Loucy (cell line): ENCODE results near the gene NT5DC4.

ENCODE experiments used
- H2AFZ ChIP-seq: fragments of 200-600 bp; sonication (generic); 2 replicates; pipeline ENCODE4 v1.6.0; 2016; ENCODE audit warnings: antibody characterized with exemption, mild to moderate bottlenecking, low read length, moderate library complexity
- H3F3A ChIP-seq: fragments of 200-600 bp; 2 replicates; pipeline ENCODE4 v1.6.0; 2016; ENCODE audit warnings: antibody characterized with exemption, low read depth, mild to moderate bottlenecking
- H3K27me3 ChIP-seq: fragments of 200-600 bp; sonication (generic); 2 replicates; pipeline ENCODE4 v1.6.1; 2014; ENCODE audit warnings: low read length, mild to moderate bottlenecking; ENCODE audit not compliant: insufficient read depth, poor library complexity, severe bottlenecking
- H3K36me3 ChIP-seq: fragments of 200-600 bp; sonication (generic); 2 replicates; pipeline ENCODE4 v1.6.1; 2016; ENCODE audit warnings: low read length; ENCODE audit not compliant: insufficient read depth
- H3K4me1 ChIP-seq: fragments of 200-600 bp; sonication (generic); 2 replicates; pipeline ENCODE4 v1.5.1; 2014; ENCODE audit warnings: low read length, mild to moderate bottlenecking; ENCODE audit not compliant: insufficient read depth, poor library complexity, severe bottlenecking
- H3K4me2 ChIP-seq: fragments of 200-600 bp; sonication (generic); 2 replicates; pipeline ENCODE4 v1.6.0; 2014; ENCODE audit warnings: antibody characterized with exemption, low read length, low read depth, mild to moderate bottlenecking; ENCODE audit not compliant: poor library complexity, severe bottlenecking
- H3K4me3 ChIP-seq: fragments of 200-600 bp; sonication (generic); 2 replicates; pipeline ENCODE4 v1.5.1; 2014; ENCODE audit warnings: low read length, mild to moderate bottlenecking, mixed read lengths; ENCODE audit not compliant: poor library complexity, severe bottlenecking
- H3K79me2 ChIP-seq: fragments of 200-600 bp; sonication (generic); 2 replicates; pipeline ENCODE4 v1.6.1; 2014; ENCODE audit warnings: low read length; ENCODE audit not compliant: insufficient read depth
- H3K9ac ChIP-seq: fragments of 200-600 bp; sonication (generic); 2 replicates; pipeline ENCODE4 v1.6.0; 2014; ENCODE audit warnings: mild to moderate bottlenecking, low read depth, low read length, moderate library complexity; ENCODE audit not compliant: poor library complexity, severe bottlenecking
- H3K9me2 ChIP-seq: fragments of 200-600 bp; sonication (generic); replicated peaks from 2 replicates; pipeline ENCODE4 v1.6.1; 2016; ENCODE audit warnings: low read depth, low read length, mixed read lengths
- H3K9me3 ChIP-seq: fragments of 200-600 bp; sonication (generic); 2 replicates; pipeline ENCODE4 v1.6.1; 2014; ENCODE audit warnings: mild to moderate bottlenecking, antibody characterized with exemption, low read length, low read depth; ENCODE audit not compliant: insufficient read depth
- H4K20me1 ChIP-seq: fragments of 200-600 bp; sonication (generic); 2 replicates; pipeline ENCODE4 v1.6.0; 2014; ENCODE audit warnings: antibody characterized with exemption, low read length, mild to moderate bottlenecking; ENCODE audit not compliant: insufficient read depth, poor library complexity, severe bottlenecking
- CTCF ChIP-seq: fragments of 200-600 bp; sonication (generic); conservative IDR thresholded peaks from 2 replicates; pipeline ENCODE4 v1.5.1; 2014; ENCODE audit warnings: mild to moderate bottlenecking, antibody characterized with exemption, low read length
- EZH2phosphoT487 ChIP-seq: fragments of 200-600 bp; IDR thresholded peaks from 2 replicates; pipeline ENCODE4 v1.6.1; 2018; ENCODE audit warnings: antibody characterized with exemption, mild to moderate bottlenecking, moderate library complexity, borderline replicate concordance

NT5DC4 gene

GRCh38 chr2:112721819-112722522 is 1.2 kb downstream of the NT5DC4 start:
- Histone ChIP-seq H3K36me3 (no peaks in the 10 kb centered on the region), H3K79me2 (no peaks in the 10 kb centered on the region), H3K4me3 (no peak overlapping the region), H3K9me3 (no peaks in the 10 kb centered on the region), H3K4me2 (no peak overlapping the region), H3K9ac (no peak overlapping the region), H3K4me1 (peaks cover 5% of the 10 kb centered on the region), H2AFZ (no peak overlapping the region), H3K9me2 (no peaks in the 10 kb centered on the region), H3K27me3 (no peaks in the 10 kb centered on the region), H4K20me1 (no peaks in the 10 kb centered on the region), H3F3A (no peaks in the 10 kb centered on the region)
- TF ChIP-seq CTCF: no peak
- TF ChIP-seq EZH2phosphoT487: no peak

GRCh38 chr2:112722816-112723546 is 2.2 kb downstream of the NT5DC4 start:
- no peaks in the 10 kb centered on the region for H3K27me3 ChIP-seq
- H4K20me1 ChIP-seq: no peaks in the 10 kb centered on the region
- no peaks in the 10 kb centered on the region for H3K79me2 ChIP-seq
- no peak overlapping the region for H3K9ac ChIP-seq
- no peak overlapping the region for H3K4me3 ChIP-seq
- no peak overlapping the region for H2AFZ ChIP-seq
- no peaks in the 10 kb centered on the region for H3K9me3 ChIP-seq
- peaks cover 5% of the 10 kb centered on the region for H3K4me1 ChIP-seq
- no peak for TF ChIP-seq EZH2phosphoT487
- H3K9me2 ChIP-seq: no peaks in the 10 kb centered on the region
- no peak overlapping the region for H3K4me2 ChIP-seq
- H3F3A ChIP-seq: no peaks in the 10 kb centered on the region
- H3K36me3 ChIP-seq: no peaks in the 10 kb centered on the region

- Histone ChIP-seq H3F3A (no peaks in the 10 kb centered on the region), H2AFZ (no peak overlapping the region), H3K9me3 (no peaks in the 10 kb centered on the region), H3K27me3 (no peaks in the 10 kb centered on the region), H3K9ac (no peak overlapping the region), H3K4me2 (no peak overlapping the region), H3K36me3 (no peaks in the 10 kb centered on the region), H4K20me1 (no peaks in the 10 kb centered on the region), H3K9me2 (no peaks in the 10 kb centered on the region), H3K4me1 (peaks cover 5% of the 10 kb centered on the region), H3K79me2 (no peaks in the 10 kb centered on the region), H3K4me3 (no peak overlapping the region)
- TF ChIP-seq EZH2phosphoT487 (no peak), CTCF (no peak)
Measured at GRCh38 chr2:112723547-112723940, 2.7 kb downstream of the NT5DC4 start.
